ENCODE measurements around the gene HVCN1. TPM values are rescaled to one million over a fixed set of nuclear protein-coding genes. Genes with fewer than 3 reads are reported as not detected.
"Not testable (repeated sequence)": the region's sequence is repeated elsewhere in the genome, so short reads cannot be mapped to it uniquely, and the experiment has no call there.

HVCN1 gene
- total RNA-seq, 2 donors from 2014 or later = 5.4 to 11.2 TPM

DNA sequence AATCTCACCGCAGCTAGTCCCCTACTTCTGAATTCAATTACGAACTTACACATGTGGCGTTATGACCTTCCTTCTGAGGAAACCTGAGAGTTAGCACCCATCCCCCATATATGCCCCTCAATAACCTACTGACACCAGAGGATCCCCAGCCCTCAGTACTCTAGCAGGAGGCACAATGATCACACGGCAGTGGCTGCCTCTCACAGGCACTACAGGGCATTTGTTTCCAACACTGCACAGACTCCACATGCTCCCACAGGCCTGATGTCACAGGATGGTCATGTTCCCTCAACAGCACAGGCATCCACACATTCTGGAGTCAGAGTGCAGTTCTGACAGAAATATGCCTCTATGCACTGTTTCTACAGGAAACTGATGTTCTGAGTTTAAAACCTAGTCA is 36.4 kb upstream of the HVCN1 start:
- whole genome bisulfite sequencing = 85% methylated on average over 4 of the region's 4 CpGs
- no peak overlapping the region for H3K27ac ChIP-seq
- H3K4me3 ChIP-seq = no peak overlapping the region
- no peaks in the 10 kb centered on the region for H3K27me3 ChIP-seq (replicated peaks; ENCODE audit: insufficient read depth)
- DNase-seq (ENCODE audit: low spot score) = no peak
- peaks cover 2 to 10% of the 10 kb centered on the region in 2 donors for H3K36me3 ChIP-seq
- no peaks in the 10 kb centered on the region for H3K4me1 ChIP-seq (replicated peaks)
- TF ChIP-seq POLR2A (IDR thresholded peaks at IDR 0.05) = no peak
- TF ChIP-seq, protein P1, sequence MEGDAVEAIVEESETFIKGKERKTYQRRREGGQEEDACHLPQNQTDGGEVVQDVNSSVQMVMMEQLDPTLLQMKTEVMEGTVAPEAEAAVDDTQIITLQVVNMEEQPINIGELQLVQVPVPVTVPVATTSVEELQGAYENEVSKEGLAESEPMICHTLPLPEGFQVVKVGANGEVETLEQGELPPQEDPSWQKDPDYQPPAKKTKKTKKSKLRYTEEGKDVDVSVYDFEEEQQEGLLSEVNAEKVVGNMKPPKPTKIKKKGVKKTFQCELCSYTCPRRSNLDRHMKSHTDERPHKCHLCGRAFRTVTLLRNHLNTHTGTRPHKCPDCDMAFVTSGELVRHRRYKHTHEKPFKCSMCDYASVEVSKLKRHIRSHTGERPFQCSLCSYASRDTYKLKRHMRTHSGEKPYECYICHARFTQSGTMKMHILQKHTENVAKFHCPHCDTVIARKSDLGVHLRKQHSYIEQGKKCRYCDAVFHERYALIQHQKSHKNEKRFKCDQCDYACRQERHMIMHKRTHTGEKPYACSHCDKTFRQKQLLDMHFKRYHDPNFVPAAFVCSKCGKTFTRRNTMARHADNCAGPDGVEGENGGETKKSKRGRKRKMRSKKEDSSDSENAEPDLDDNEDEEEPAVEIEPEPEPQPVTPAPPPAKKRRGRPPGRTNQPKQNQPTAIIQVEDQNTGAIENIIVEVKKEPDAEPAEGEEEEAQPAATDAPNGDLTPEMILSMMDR (IDR thresholded peaks at IDR 0.05) = no peak
- TF ChIP-seq POLR2AphosphoS5 (IDR thresholded peaks at IDR 0.05) = no peak
- H3K9me3 ChIP-seq = no peaks in the 10 kb centered on the region
- intact Hi-C loops (cut with DNase I) = no loop called here

DNA sequence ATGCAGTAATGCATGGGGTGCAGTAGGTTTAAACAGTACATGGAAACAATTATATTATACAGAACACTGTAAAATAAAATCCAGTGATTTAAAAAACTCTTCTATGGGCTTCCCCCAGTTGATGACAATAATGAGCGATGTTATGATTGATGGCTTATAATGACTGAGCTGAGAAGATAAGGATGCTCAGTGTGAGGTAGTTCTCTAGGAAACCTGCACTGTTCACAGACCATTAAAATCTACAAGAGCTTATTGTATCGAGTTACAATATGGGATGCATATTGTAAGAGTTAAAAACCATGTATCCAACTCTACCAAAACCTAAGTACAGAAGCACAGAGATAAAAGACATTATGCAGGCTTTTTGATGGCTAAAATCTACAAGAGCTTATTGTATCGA is 34.0 kb upstream of the HVCN1 start:
- WGBS = 91% methylated on average over 3 of the region's 3 CpGs
- DNase-seq (ENCODE audit: low spot score); H3K27me3 ChIP-seq (replicated peaks; ENCODE audit: insufficient read depth); H3K4me3 ChIP-seq; H3K9me3 ChIP-seq; intact Hi-C loops (cut with DNase I); H3K27ac ChIP-seq; H3K36me3 ChIP-seq; H3K4me1 ChIP-seq (replicated peaks): not testable (repeated sequence)

DNA sequence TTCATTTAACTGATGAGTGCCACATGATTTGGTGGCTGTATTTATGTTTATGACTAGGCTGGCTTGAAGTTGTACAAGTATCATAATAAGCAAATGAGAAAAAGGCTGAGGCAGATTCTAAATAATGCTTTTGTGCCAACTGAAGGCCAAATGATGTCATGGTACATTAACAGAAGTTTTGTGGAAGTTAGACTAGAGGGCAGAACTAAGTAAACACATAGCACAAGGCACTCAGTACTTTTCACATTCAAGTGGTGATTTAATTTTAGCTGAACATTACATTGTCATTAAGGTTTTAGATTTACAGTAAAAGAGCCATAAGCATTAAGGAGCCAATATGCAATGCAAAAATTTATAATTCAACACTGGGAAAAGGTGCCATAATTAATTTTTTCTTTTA is 32.7 kb upstream of the HVCN1 start:
- no peak overlapping the region for H3K4me3 ChIP-seq
- H3K9me3 ChIP-seq = no peaks in the 10 kb centered on the region
- H3K4me1 ChIP-seq (replicated peaks) = no peaks in the 10 kb centered on the region
- peaks cover 2 to 10% of the 10 kb centered on the region in 2 donors for H3K36me3 ChIP-seq
- intact Hi-C loops (cut with DNase I) = no loop called here
- no peak for DNase-seq (ENCODE audit: low spot score)
- no peaks in the 10 kb centered on the region for H3K27me3 ChIP-seq (replicated peaks; ENCODE audit: insufficient read depth)
- no peak for TF ChIP-seq POLR2A (IDR thresholded peaks at IDR 0.05)
- TF ChIP-seq POLR2AphosphoS5 (IDR thresholded peaks at IDR 0.05) = no peak
- TF ChIP-seq, protein P1 (IDR thresholded peaks at IDR 0.05) = no peak
- no peak overlapping the region for H3K27ac ChIP-seq

DNA sequence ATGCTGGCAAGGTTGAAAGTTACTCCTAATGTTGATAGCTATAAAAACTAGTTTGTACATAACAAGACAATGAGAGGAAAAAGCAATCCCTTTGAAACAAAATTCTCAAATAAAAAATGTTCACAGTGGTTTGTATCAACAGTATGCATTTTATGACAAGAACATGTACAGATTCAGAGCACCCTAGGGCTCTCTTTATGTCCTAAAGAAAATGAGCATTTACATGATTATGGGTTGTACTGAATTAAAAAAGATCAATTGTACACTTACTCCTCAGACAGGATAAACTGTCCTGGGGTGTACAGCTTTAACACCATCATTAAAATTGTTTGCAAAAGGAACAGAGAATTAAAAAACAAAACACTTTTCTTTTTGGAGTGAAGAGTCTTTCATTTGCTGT is 31.6 kb upstream of the HVCN1 start:
- TF ChIP-seq, protein P1 (IDR thresholded peaks at IDR 0.05) = no peak
- no peak for TF ChIP-seq POLR2A (IDR thresholded peaks at IDR 0.05)
- TF ChIP-seq POLR2AphosphoS5 (IDR thresholded peaks at IDR 0.05) = no peak
- intact Hi-C loops (cut with DNase I) = no loop called here
- Histone ChIP-seq H3K4me1 (replicated peaks) (no peaks in the 10 kb centered on the region), H3K36me3 (peaks cover 2 to 10% of the 10 kb centered on the region in 2 donors), H3K9me3 (no peaks in the 10 kb centered on the region), H3K4me3 (no peak overlapping the region), H3K27me3 (replicated peaks; ENCODE audit: insufficient read depth) (no peaks in the 10 kb centered on the region), H3K27ac (no peak overlapping the region)
- DNase-seq (ENCODE audit: low spot score) = no peak

DNA sequence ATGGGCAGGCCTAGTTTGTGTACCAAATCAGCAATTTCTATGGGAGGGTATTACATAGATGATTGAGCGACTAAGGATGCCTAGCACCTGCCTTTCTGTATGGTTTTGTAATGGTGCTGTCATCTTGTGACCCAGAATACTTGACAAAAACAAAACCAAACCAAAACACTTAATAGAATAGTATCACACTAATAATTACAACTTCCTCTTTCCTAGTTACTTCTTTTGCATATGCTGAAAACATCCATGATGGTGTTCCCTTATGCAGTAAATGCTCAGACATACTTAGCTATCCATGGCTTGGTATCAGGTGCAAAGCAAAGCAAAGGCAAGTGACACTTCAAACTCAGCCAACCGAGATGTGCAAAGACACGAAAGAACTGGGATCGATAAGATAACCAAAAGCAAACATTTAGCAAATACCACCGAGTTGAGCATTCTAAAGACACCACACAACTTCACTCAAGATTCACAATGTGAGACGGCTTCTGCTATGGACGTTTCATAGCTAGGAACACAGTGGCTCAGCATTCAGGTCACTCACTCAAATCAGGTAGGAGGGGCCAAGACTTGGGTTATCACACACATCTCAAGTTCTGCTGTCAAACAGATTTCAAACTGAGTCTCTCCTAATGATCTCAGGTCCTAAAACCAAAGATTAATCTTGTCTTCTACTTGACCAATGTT is 29.4 kb upstream of the HVCN1 start:
- Histone ChIP-seq H3K4me3 (no peak overlapping the region), H3K36me3 (peaks cover 2 to 5% of the 10 kb centered on the region in 2 donors), H3K9me3 (no peaks in the 10 kb centered on the region), H3K27ac (no peak overlapping the region), H3K4me1 (replicated peaks) (no peaks in the 10 kb centered on the region), H3K27me3 (replicated peaks; ENCODE audit: insufficient read depth) (no peaks in the 10 kb centered on the region)
- intact Hi-C loops (cut with DNase I) = no loop called here
- TF ChIP-seq POLR2AphosphoS5 (IDR thresholded peaks at IDR 0.05) = no peak
- no peak for TF ChIP-seq POLR2A (IDR thresholded peaks at IDR 0.05)
- TF ChIP-seq, protein P1 (IDR thresholded peaks at IDR 0.05) = no peak
- WGBS = 91% methylated on average over 7 of the region's 7 CpGs
- DNase-seq (ENCODE audit: low spot score) = no peak
